ENCODE results near the gene INTS12.
"Not testable (repeated sequence)": the region's sequence is repeated elsewhere in the genome, so short reads cannot be mapped to it uniquely, and the experiment has no call there.

The INTS12 gene

DNA sequence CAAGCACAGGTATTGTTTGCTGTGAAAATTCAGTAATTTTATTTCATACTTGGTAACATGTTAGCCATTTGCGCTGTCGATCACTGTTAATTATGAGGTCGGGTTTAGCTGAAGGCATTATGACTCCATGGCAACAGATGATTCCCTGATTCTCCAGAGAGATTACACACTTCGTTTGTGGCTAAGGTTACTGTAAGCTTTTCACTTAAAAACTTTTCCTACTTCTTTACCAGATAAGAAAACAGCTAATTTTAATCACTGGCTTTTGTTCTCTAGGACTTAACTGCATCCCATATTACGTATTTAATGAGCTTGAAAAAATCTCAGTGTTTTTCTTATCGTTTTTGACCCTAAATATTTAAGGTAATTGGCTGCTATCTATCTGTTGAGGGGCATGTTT is 2.2 kb upstream of the INTS12 start:
- Histone ChIP-seq H3K9ac (ENCODE audit: low read depth, low read length) (peak overlapping the region; percentile 83; the same call in 1 of the 2 replicates), H3K9me3 (ENCODE audit: control insufficient read depth, insufficient read depth, low read length) (no peaks in the 10 kb centered on the region), H3K36me3 (ENCODE audit: insufficient read depth, low read length) (no peaks in the 10 kb centered on the region), H3K4me1 (ENCODE audit: insufficient read depth, low read length) (no peaks in the 10 kb centered on the region)

DNA sequence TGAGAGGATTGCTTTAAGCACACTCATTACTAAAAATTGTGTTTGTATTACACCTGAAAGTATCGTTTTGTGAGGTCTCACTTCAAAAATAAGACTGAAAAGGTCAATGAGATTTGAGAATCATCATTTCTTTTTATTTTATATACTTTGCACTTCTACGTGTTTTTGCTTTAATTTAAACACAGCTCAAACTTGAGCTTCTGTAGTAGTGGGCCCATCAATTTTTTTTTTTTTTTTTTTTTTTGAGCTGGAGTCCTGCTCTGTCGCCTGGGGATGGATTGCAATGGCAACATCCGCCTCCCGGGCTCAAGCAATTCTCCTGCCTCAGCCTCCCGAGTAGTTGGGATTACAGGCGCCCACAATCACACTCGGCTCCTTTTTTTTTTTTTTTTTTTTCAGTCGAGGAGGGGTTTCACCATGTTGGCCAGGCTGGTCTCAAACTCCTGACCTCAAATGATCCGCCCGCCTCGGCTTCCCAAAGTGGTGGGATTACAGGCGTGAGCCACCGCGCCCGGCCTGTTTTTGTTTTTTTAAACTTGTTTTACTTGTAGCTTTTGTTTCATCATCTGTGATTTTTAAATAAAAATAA is 1.6 kb upstream of the INTS12 start:
- Histone ChIP-seq H3K4me1 (ENCODE audit: insufficient read depth, low read length) (no peaks in the 10 kb centered on the region), H3K9me3 (ENCODE audit: control insufficient read depth, insufficient read depth, low read length) (no peaks in the 10 kb centered on the region), H3K9ac (ENCODE audit: low read depth, low read length) (peak overlapping the region; percentile 83), H3K36me3 (ENCODE audit: insufficient read depth, low read length) (no peaks in the 10 kb centered on the region)

DNA sequence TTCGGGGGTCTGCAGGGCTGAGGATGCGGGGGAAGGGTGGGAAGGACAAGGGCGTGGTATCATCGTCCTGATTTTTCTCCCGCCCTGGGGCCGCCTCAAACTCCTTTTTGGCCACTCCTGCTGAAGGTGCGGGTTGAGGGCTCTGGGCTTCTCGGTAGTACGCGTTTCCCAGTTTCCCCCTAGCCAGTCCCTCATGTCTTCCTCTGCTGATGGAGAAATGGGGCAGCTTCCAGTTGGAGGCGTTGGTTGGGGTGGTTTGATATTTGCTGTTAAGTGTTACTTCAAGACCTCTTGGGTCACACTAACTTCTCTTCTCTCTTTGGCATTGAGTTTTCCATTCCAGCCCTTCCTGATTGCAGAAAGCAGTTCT is 577 bp upstream of the INTS12 start:
- no peaks in the 10 kb centered on the region for H3K9me3 ChIP-seq (ENCODE audit: control insufficient read depth, insufficient read depth, low read length)
- no peaks in the 10 kb centered on the region for H3K4me1 ChIP-seq (ENCODE audit: insufficient read depth, low read length)
- H3K9ac ChIP-seq (ENCODE audit: low read depth, low read length): peak overlapping the region; percentile 83
- no peaks in the 10 kb centered on the region for H3K36me3 ChIP-seq (ENCODE audit: insufficient read depth, low read length)

DNA sequence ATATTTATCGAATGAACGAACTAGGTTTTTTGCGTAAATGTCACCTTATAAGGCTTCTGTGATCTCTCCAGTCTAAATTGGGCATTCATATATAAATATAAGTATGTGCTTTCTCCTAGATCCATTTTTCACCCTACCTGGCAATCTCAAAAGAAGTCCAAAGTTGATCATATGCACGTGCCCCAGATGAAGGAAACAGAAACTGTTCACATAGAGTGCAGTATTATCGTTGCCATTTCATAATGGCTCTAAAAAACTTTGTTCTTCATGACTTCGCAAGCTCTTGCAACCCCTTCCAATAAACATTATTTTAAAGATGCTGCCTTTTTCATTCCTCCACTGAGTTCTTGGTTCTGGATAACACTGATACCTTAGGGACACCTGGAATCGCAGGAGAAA is 708 bp downstream of the INTS12 start:
- Histone ChIP-seq H3K36me3 (ENCODE audit: insufficient read depth, low read length) (no peaks in the 10 kb centered on the region), H3K9ac (ENCODE audit: low read depth, low read length) (peak overlapping the region; percentile 83), H3K9me3 (ENCODE audit: control insufficient read depth, insufficient read depth, low read length) (no peaks in the 10 kb centered on the region), H3K4me1 (ENCODE audit: insufficient read depth, low read length) (no peaks in the 10 kb centered on the region)

DNA sequence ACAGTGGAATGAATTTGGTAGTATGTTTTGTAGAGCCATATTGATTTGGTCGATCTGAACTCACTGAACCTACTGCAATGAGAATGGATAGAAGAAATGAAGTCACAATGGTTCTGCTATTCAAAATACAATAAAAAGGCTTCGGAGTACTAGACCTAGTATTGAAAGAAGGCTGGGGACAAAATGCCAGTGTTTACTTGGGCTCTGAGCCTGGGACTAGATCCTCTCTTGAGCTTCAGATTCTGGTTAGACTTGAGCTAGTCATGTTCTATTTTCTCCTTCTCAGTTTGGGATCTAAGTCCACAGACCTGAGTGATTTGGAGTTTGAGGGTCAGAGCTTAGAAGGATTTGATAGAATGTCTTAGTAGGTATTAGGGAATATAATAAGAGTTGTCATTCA is 9.9 kb downstream of the INTS12 start:
- Histone ChIP-seq H3K36me3 (ENCODE audit: insufficient read depth, low read length) (peaks cover 3% of the 10 kb centered on the region; the same call in 1 of the 2 replicates), H3K9ac (ENCODE audit: low read depth, low read length) (no peak overlapping the region), H3K4me1 (ENCODE audit: insufficient read depth, low read length) (no peaks in the 10 kb centered on the region), H3K9me3 (ENCODE audit: control insufficient read depth, insufficient read depth, low read length) (no peaks in the 10 kb centered on the region)

DNA sequence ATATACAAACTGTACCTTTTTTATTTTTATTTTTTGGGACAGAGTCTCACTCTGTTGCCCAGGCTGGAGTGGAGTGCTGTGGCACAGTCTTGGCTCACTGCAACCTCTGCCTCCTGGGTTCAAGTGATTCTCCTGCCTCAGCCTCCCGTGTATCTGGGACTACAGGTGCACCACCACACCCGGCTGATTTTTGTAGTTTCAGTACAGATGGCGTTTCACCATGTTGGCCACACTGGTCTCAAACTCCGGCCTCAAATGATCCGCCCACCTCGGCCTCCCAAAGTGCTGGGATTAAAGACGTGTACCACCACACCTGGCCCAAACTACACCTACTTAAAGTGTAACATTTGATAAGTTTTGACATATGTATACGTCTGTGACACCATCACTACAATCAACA is 12.7 kb downstream of the INTS12 start:
- not testable (repeated sequence) for H3K9me3 ChIP-seq (ENCODE audit: control insufficient read depth, insufficient read depth, low read length); H3K4me1 ChIP-seq (ENCODE audit: insufficient read depth, low read length); H3K36me3 ChIP-seq (ENCODE audit: insufficient read depth, low read length); H3K9ac ChIP-seq (ENCODE audit: low read depth, low read length)

DNA sequence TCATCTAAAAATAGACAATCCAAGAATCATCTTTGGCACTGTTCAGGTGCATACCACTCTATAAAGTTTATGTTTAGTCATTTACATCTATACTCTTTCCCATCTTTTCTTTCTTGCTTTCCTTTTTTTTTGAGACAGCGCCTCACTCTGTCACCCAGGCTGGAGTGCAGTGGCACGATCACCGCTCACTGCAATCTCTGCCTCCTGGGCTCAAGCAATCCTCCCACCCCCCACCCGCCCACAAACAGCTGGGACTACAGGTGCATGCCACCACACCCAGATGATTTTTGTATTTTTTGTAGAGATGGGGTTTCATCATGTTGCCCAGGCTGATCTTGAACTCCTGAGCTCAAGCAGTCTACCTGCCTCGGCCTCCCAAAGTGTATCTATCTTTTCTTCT is 13.7 kb downstream of the INTS12 start:
- not testable (repeated sequence) for H3K9ac ChIP-seq (ENCODE audit: low read depth, low read length); H3K4me1 ChIP-seq (ENCODE audit: insufficient read depth, low read length); H3K9me3 ChIP-seq (ENCODE audit: control insufficient read depth, insufficient read depth, low read length); H3K36me3 ChIP-seq (ENCODE audit: insufficient read depth, low read length)

DNA sequence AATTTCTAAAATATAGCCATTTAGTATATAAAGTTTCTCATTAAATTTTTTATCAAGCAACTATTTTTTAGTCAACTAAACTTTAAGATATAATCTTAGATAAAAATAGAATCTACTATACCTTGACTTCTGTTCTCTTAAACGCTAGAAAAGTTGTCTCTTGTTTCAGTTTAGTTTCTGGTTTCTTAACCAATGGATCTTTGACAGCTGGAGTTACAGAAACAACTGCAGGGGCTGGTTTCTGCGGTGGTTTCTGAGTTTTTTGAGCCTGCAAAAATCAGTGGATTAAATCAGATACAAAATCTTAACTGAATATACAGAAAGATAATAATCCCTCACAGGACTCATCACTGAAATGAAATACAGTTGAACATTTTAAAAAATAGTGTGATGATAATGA is 21.9 kb downstream of the INTS12 start:
- Histone ChIP-seq H3K9ac (ENCODE audit: low read depth, low read length) (no peak overlapping the region), H3K9me3 (ENCODE audit: control insufficient read depth, insufficient read depth, low read length) (no peaks in the 10 kb centered on the region), H3K4me1 (ENCODE audit: insufficient read depth, low read length) (no peaks in the 10 kb centered on the region), H3K36me3 (ENCODE audit: insufficient read depth, low read length) (no peaks in the 10 kb centered on the region)

DNA sequence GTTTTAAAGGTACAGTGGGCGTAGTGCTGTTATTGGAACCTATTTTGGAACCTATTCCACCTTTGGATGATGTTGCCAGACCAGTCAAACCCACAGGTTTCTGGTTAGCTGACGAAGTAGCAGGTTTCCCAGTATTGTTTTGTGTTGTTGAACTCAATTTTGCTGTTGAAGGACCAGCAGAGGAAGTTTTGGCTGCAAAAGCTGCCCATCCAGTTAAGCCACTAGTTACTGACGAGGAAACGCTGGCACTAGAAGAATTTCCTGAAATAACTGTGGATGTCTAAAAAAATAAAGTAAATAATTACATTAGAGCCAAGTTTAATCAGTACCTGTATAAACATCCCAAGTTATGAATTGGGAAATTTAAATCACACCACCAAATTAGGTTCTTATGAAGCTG is 25.5 kb downstream of the INTS12 start:
- Histone ChIP-seq H3K36me3 (ENCODE audit: insufficient read depth, low read length) (no peaks in the 10 kb centered on the region), H3K4me1 (ENCODE audit: insufficient read depth, low read length) (no peaks in the 10 kb centered on the region), H3K9me3 (ENCODE audit: control insufficient read depth, insufficient read depth, low read length) (no peaks in the 10 kb centered on the region), H3K9ac (ENCODE audit: low read depth, low read length) (no peak overlapping the region)

DNA sequence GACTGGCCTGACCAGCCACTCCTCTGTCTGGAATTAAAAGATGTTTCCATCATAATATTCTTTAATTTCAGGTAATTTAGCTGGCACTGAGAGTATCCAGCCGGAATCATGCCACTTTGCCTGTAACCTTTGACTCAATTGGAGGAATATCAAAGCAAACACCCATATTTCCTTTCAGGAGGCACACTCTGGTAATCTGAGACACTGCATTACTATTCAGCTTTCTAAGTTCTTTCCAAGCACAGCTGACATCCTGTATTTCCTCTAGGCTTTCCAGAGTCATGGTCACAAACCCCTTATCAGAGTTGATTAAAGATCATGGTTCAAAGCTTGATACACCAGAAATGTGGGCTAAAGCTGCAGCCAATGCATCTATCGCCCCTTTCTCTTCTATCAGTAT is 29.3 kb downstream of the INTS12 start:
- H3K36me3 ChIP-seq (ENCODE audit: insufficient read depth, low read length): no peaks in the 10 kb centered on the region
- no peaks in the 10 kb centered on the region for H3K4me1 ChIP-seq (ENCODE audit: insufficient read depth, low read length)
- no peak overlapping the region for H3K9ac ChIP-seq (ENCODE audit: low read depth, low read length)
- no peaks in the 10 kb centered on the region for H3K9me3 ChIP-seq (ENCODE audit: control insufficient read depth, insufficient read depth, low read length)

DNA sequence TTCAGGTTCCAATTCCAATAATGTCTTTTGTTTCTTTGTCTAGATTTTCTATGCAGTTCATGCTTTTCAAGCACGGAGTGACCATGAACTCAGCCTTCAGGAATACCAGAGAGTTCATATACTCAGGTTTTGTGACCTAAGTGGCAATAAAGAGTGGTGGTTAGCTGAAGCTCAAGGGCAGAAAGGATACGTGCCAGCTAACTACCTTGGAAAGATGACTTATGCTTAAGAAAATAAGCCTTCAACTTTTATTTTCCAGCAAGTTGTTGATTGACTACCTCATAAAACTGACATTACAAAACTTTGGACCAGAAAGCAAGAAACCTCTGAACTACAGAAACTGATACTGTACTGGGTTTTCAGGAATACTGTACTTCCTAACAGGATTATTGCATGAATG is 30.8 kb downstream of the INTS12 start:
- no peak overlapping the region for H3K9ac ChIP-seq (ENCODE audit: low read depth, low read length)
- H3K36me3 ChIP-seq (ENCODE audit: insufficient read depth, low read length): no peaks in the 10 kb centered on the region
- H3K4me1 ChIP-seq (ENCODE audit: insufficient read depth, low read length): no peaks in the 10 kb centered on the region
- no peaks in the 10 kb centered on the region for H3K9me3 ChIP-seq (ENCODE audit: control insufficient read depth, insufficient read depth, low read length)

DNA sequence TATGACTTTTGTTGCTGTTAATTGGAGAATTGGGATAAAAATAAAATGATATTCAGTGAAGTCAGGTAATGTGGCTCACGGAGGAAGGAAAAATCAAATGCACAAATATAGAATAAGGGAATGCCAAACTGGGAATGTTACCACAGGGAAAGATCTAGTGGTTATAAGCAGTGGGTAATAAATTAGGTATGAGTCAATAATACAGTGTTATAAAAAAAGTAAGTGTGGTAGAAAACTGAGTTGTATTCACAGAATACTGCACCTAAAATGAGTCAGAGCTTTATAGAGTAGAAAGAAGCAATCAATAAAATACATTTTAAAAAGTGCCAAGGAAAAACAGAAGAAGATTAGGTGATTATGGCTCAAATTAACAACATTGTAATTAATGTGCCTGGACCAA is 34.5 kb downstream of the INTS12 start:
- Histone ChIP-seq H3K9ac (ENCODE audit: low read depth, low read length) (no peak overlapping the region), H3K4me1 (ENCODE audit: insufficient read depth, low read length) (no peaks in the 10 kb centered on the region), H3K9me3 (ENCODE audit: control insufficient read depth, insufficient read depth, low read length) (no peaks in the 10 kb centered on the region), H3K36me3 (ENCODE audit: insufficient read depth, low read length) (no peaks in the 10 kb centered on the region)

DNA sequence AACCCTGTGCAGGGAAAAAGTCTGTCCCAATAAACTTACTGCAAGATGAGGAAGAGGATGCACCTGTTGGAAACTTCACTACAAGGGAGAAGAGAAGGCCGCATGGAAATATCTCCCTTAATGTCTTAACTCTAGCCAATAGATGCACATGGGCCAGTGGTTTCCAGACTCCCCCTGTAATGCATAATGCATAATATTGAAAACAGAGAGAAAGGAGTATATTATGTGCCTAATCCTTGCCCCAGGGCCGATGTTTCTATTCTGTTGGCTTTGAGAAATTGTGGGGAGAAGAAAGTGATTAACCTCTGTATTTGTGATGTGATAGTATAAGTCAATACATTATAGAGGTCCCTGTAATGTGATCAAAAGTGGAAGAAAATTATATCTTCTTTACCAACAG is 37.2 kb downstream of the INTS12 start:
- H3K4me1 ChIP-seq (ENCODE audit: insufficient read depth, low read length): no peaks in the 10 kb centered on the region
- H3K9me3 ChIP-seq (ENCODE audit: control insufficient read depth, insufficient read depth, low read length): no peaks in the 10 kb centered on the region
- no peak overlapping the region for H3K9ac ChIP-seq (ENCODE audit: low read depth, low read length)
- no peaks in the 10 kb centered on the region for H3K36me3 ChIP-seq (ENCODE audit: insufficient read depth, low read length)

DNA sequence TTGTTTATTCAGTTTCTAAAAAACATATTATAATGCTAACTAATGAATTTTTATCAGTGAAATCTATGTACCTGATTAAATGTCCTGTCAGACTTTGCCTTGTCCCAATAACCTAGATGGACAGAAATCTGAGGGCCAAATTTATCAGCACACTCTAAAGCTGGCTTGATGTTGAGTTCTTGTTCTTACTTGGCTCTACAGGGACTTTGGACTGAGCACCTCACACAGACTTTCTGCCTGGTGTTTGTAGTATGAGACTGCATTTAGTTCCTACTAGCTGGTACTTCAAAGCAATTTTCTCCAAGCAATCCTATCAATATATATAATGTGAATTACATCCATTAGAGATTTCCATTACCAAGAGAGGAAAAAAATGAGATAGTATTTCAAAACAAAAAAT is 37.8 kb downstream of the INTS12 start:
- no peaks in the 10 kb centered on the region for H3K9me3 ChIP-seq (ENCODE audit: control insufficient read depth, insufficient read depth, low read length)
- H3K36me3 ChIP-seq (ENCODE audit: insufficient read depth, low read length): no peaks in the 10 kb centered on the region
- no peak overlapping the region for H3K9ac ChIP-seq (ENCODE audit: low read depth, low read length)
- H3K4me1 ChIP-seq (ENCODE audit: insufficient read depth, low read length): no peaks in the 10 kb centered on the region

DNA sequence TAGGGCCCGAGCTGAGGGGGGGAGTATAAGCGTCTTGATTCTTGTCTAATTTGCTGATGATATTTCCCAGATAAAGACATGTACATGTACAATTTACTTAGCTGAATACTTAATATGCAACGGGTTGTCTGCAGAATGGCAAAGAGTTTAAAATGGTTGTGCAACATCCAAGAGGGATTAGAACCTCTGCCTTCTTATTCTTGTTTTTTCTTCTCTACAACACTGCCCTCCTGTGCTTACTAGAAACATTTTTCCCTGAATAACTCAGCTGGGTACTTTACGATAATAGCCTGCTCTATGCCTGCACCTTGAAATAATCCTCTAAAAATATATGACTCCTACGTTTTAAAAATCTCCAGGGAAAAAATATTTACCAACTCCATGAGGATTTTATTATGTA is 41.8 kb downstream of the INTS12 start:
- H3K36me3 ChIP-seq (ENCODE audit: insufficient read depth, low read length): no peaks in the 10 kb centered on the region
- no peaks in the 10 kb centered on the region for H3K4me1 ChIP-seq (ENCODE audit: insufficient read depth, low read length)
- no peaks in the 10 kb centered on the region for H3K9me3 ChIP-seq (ENCODE audit: control insufficient read depth, insufficient read depth, low read length)
- H3K9ac ChIP-seq (ENCODE audit: low read depth, low read length): no peak overlapping the region
